Measurements from ENCODE around the gene B3GNT8.

DNA sequence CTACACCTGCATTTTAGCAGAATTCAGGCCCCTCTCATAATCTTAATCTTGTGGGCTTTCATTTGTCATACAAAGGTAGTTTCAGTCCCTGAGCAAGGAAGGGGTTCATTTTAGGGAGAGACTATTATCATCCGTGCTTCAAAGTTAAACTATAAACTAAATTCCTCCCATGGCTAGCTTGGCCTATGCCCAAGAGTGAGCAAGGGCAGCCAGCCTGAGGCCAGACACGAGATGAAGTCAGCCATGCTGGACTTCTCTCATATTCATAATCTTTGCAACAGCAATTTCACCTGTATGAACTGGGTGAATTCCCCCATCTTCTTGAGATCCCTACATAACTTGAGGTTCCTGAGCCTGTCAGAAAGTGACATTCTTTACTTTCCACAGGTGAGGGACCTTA is 28.8 kb upstream of the B3GNT8 start:
- TF ChIP-seq EZH2 (IDR thresholded peaks at IDR 0.05; ENCODE audit: low read depth, low read length, severe bottlenecking) (no peak), JUN (IDR thresholded peaks at IDR 0.05; ENCODE audit: low read depth, low read length) (no peak), POLR2AphosphoS5 (IDR thresholded peaks at IDR 0.05; ENCODE audit: low read depth, low read length) (no peak), HDAC6 (IDR thresholded peaks at IDR 0.05; ENCODE audit: low read depth, low read length) (no peak), EP300 (IDR thresholded peaks at IDR 0.05; ENCODE audit: borderline replicate concordance in 1 of 2, low read depth in 2 of 2, low read length in 2 of 2) (no peak), MAX (IDR thresholded peaks at IDR 0.05) (no peak), USF2 (IDR thresholded peaks at IDR 0.05; ENCODE audit: low read length) (no peak), GTF2F1 (IDR thresholded peaks at IDR 0.05; ENCODE audit: borderline replicate concordance, low read depth, low read length) (no peak), YY1 (IDR thresholded peaks at IDR 0.05; ENCODE audit: low read depth, low read length) (no peak), POLR2A (IDR thresholded peaks at IDR 0.05; ENCODE audit: control extremely low read depth in 1 of 2, low read depth in 2 of 2, low read length in 2 of 2) (no peak), SP1 (IDR thresholded peaks at IDR 0.05; ENCODE audit: low read depth, low read length) (no peak), EGR1 (IDR thresholded peaks at IDR 0.05; ENCODE audit: borderline replicate concordance, low read depth, low read length) (no peak), FOSL1 (IDR thresholded peaks at IDR 0.05; ENCODE audit: insufficient read depth, low read depth, low read length) (no peak)
- TF ChIP-seq, protein P1, sequence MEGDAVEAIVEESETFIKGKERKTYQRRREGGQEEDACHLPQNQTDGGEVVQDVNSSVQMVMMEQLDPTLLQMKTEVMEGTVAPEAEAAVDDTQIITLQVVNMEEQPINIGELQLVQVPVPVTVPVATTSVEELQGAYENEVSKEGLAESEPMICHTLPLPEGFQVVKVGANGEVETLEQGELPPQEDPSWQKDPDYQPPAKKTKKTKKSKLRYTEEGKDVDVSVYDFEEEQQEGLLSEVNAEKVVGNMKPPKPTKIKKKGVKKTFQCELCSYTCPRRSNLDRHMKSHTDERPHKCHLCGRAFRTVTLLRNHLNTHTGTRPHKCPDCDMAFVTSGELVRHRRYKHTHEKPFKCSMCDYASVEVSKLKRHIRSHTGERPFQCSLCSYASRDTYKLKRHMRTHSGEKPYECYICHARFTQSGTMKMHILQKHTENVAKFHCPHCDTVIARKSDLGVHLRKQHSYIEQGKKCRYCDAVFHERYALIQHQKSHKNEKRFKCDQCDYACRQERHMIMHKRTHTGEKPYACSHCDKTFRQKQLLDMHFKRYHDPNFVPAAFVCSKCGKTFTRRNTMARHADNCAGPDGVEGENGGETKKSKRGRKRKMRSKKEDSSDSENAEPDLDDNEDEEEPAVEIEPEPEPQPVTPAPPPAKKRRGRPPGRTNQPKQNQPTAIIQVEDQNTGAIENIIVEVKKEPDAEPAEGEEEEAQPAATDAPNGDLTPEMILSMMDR (IDR thresholded peaks at IDR 0.05; ENCODE audit: control extremely low read depth in 1 of 3, insufficient read depth in 1 of 3, low read depth in 1 of 3, low read length in 3 of 3): no peak

All from H1 (cell line).